VCaP (cell line): ENCODE data around the gene SLC2A4.

Experiments used
- H3K27ac ChIP-seq: fragments of 450-650 bp; 2 replicates; pipeline ENCODE4 v1.5.1; 2017
- TF ChIP-seq, protein P1 (sequence below): fragments of 450-650 bp; conservative IDR thresholded peaks from 2 replicates; pipeline ENCODE4 v1.5.1; 2017; ENCODE audit warnings: mild to moderate bottlenecking, moderate library complexity

Gene SLC2A4

DNA sequence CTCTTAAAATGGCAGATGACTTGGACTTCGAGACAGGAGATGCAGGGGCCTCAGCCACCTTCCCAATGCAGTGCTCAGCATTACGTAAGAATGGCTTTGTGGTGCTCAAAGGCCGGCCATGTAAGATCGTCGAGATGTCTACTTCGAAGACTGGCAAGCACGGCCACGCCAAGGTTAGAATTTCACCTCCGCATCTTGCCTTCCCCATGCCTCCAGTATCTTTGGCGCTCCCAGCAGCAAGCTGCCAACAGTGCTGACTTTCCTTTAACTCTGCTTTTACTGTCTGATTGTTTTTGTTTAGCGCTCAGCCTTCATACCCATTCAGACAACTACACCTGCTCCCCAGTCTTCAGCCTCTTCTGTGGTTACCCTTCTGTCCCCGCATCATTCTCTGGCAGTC lies 28.1 kb downstream of the SLC2A4 start:
- peak overlapping the region; percentile 93; the same call in 1 of the 2 replicates for H3K27ac ChIP-seq
- TF ChIP-seq, protein P1, sequence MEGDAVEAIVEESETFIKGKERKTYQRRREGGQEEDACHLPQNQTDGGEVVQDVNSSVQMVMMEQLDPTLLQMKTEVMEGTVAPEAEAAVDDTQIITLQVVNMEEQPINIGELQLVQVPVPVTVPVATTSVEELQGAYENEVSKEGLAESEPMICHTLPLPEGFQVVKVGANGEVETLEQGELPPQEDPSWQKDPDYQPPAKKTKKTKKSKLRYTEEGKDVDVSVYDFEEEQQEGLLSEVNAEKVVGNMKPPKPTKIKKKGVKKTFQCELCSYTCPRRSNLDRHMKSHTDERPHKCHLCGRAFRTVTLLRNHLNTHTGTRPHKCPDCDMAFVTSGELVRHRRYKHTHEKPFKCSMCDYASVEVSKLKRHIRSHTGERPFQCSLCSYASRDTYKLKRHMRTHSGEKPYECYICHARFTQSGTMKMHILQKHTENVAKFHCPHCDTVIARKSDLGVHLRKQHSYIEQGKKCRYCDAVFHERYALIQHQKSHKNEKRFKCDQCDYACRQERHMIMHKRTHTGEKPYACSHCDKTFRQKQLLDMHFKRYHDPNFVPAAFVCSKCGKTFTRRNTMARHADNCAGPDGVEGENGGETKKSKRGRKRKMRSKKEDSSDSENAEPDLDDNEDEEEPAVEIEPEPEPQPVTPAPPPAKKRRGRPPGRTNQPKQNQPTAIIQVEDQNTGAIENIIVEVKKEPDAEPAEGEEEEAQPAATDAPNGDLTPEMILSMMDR, result no peak

GRCh38 chr17:7311110-7311705 lies 29.7 kb downstream of the SLC2A4 start:
- H3K27ac ChIP-seq, result no peak overlapping the region
- TF ChIP-seq, protein P1, result no peak

GRCh38 chr17:7312432-7313087 lies 31.0 kb downstream of the SLC2A4 start:
- no peak overlapping the region for H3K27ac ChIP-seq
- TF ChIP-seq, protein P1, result no peak

DNA sequence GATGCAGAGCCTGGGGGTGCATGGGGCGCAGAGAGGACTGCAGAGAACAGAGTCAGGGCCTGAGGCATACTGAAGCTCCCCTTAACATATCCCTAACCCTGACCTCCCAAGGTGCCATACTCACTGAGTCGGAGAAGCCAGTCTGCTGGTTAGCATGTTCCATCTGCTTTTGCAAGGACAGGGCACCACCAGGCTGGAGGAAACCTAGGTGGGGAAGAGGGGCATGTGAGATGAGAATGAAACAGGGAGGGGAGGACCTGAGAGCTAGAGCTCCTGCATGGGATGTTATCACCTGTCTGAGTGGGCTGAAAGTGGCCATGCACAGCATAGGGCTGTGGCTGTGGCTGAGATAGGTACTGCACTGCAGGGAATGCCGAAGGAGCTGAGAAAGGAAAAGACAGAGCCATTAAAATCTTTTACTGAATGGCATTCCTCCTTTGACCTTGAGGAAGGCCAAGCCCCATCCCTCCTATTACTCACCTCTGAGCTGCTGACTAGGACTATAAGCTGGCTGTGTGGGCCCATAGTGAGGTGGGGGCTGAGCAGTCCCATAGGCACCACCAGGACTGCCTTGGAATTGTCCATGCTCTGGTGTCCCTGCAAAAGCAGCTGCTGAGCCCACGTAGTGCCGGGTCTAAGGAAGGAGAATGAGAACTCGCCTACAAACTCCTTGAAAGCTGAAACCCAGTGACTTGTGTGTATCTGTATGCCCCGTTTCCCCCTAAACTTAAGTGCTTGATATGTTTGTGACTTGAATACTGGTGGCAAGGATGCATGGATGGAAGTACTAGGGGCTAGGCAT lies 31.8 kb downstream of the SLC2A4 start:
- TF ChIP-seq, protein P1, result no peak
- no peak overlapping the region for H3K27ac ChIP-seq

DNA sequence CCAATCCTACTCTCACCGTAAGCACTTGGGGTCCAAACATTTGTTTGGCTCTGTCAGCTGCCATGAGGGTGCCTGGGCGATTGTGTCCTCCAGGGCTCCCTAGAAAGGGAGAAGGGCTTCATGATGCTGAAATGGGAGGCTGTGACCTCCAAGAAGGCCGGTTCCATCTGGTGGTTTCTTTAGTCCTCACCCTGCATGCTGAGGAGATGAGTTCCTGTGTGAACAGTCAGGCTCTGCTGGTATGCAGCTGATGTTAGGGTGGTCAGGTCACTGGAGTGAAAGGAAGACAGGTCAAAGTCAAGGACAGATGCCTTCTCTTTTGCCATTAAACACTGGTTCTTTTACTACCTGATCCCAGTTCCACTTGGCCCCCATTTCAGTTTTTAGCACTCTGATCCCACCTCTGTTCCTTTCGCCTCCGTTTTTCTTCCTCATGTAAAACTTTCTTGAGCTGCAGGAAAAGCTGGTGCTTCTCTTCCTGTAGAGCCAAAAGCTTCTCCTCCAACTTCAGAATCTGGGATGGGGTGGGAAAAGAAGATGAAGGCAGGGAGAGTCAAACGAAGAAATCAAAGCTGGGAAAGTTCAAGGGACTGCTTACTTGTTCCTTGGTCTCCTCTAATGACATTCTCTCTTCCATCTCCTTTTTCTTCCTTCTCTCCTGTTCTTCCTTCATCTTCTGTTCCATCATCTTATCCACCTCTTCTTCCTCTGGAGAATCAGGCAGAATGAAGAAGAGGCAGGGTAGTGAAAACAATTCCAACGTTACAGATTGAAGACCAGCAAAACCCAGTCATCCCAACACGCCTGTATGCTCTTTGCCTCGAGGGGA lies 32.6 kb downstream of the SLC2A4 start:
- TF ChIP-seq, protein P1, result no peak
- peak overlapping the region; percentile 85 for H3K27ac ChIP-seq

DNA sequence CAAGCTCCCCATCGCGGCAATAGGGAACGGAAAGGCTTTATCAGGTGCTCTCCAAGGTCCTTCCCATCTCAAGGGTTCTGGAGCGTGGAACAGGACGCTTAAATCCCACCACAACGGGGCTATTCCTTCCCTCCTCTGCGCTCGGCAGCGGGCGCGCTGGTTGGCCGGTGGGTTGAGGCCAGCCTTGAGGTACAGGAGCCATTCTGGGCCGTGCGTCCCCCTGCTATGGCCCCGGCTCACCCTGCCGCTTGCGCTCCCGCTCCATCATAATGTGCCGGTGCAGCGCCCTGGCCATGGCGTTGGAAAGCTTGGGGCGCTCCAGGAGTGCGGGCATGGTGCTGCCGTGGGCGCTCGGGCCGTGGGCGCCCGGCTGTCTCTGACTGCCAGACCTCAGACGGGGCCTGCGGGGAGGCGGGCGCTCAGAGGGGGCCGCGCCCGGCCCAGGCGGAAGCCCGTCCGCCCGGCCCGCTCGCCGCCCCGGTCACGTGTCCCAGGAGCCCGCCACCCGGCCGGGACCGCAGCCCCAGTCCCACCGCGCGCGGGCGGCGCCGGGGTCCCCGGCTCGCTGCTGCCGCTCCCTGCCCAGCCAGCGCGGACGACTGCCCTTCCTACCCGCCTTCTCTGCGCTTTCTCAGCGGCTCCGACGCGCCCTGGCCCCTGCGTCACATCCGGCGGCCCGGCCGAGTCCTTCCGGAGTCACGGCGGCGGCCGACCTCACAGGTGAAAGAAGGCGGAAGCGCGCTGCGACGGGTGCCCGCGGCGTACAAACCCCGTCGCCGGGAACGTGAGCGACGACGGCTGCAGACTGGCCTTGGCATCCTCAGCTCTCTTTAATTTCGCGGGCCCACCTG lies 33.4 kb downstream of the SLC2A4 start, which contains the start of gene GPS2:
TSS of gene GPS2 (minus strand) at position 642 of the 851 bp plus-strand sequence. CDS start at position 334, 308 bp downstream.
- TF ChIP-seq, protein P1, result no peak
- H3K27ac ChIP-seq, result peak within 1 kb of the TSS; percentile 85
